A673 (cell line): ENCODE data around the gene ACP4. TPM values are rescaled to one million over a fixed set of nuclear protein-coding genes. Genes with fewer than 3 reads are reported as not detected.

Experiments
- BruUV-seq: library from RNA; stranded (reverse); fragments of 400-500 nt; replicated peaks from 2 replicates; lab custom pipeline; 2021; lab: Mats Ljungman, UMichigan
- CTCF ChIA-PET: fragments of 300-600 bp; sonication (Branson Sonifier 250); formaldehyde crosslinking; loops from one replicate; lab custom pipeline; 2022; ENCODE audit warnings: antibody characterized with exemption; lab: Charles Lee
- POLR2A ChIA-PET: fragments of 300-600 bp; sonication (Branson Sonifier 250); formaldehyde crosslinking; loops from one replicate; lab custom pipeline; 2022; ENCODE audit warnings: antibody characterized with exemption; ENCODE audit not compliant: low non-redundant PET; lab: Charles Lee
- DNase-seq: peaks from one replicate; pipeline ENCODE4 v3.0.0-alpha.2; 2015; ENCODE audit warnings: low spot score
- H3K27ac ChIP-seq: fragments of 200-600 bp; sonication (generic); 2 replicates; pipeline ENCODE4 v1.5.1; 2016; ENCODE audit warnings: mixed run types, low read depth, mild to moderate bottlenecking, mixed read lengths, antibody characterized with exemption, low read length; ENCODE audit not compliant: poor library complexity, severe bottlenecking
- H3K27me3 ChIP-seq: fragments of 200-600 bp; sonication (generic); replicated peaks from 2 replicates; pipeline ENCODE4 v1.6.1; 2017; ENCODE audit warnings: mixed run types, low read depth, mild to moderate bottlenecking, mixed read lengths, antibody characterized with exemption, low read length; ENCODE audit not compliant: insufficient read depth, poor library complexity
- H3K36me3 ChIP-seq: fragments of 200-600 bp; sonication (generic); 2 replicates; pipeline ENCODE4 v1.6.1; 2016; ENCODE audit warnings: mixed run types, mild to moderate bottlenecking, mixed read lengths, antibody characterized with exemption, low read length; ENCODE audit not compliant: insufficient read depth, poor library complexity, severe bottlenecking
- H3K4me1 ChIP-seq: fragments of 200-600 bp; sonication (generic); 2 replicates; pipeline ENCODE4 v1.6.1; 2017; ENCODE audit warnings: mixed run types, mild to moderate bottlenecking, mixed read lengths, antibody characterized with exemption, low read length; ENCODE audit not compliant: insufficient read depth, poor library complexity, severe bottlenecking
- H3K4me3 ChIP-seq: fragments of 200-600 bp; sonication (generic); 2 replicates; pipeline ENCODE4 v1.5.1; 2016; ENCODE audit warnings: low read depth, mixed run types, mild to moderate bottlenecking, mixed read lengths, low read length; ENCODE audit not compliant: poor library complexity, severe bottlenecking
- H3K9me3 ChIP-seq: fragments of 200-600 bp; sonication (generic); 2 replicates; pipeline ENCODE4 v1.6.1; 2016; ENCODE audit warnings: mixed run types, low read depth, mild to moderate bottlenecking, mixed read lengths, antibody characterized with exemption, low read length; ENCODE audit not compliant: poor library complexity, severe bottlenecking
- CTCF ChIP-seq: fragments of 300-800, 200-600 bp; sonication (generic); conservative IDR thresholded peaks from 2 replicates; pipeline ENCODE4 v1.5.1; 2017; ENCODE audit warnings: low read depth, mild to moderate bottlenecking, antibody characterized with exemption, low read length, moderate library complexity, mixed read lengths
- EZH2 ChIP-seq: fragments of 200-600 bp; sonication (generic); IDR thresholded peaks from 2 replicates; pipeline ENCODE4 v1.6.1; 2017; ENCODE audit warnings: borderline replicate concordance, low read depth, mild to moderate bottlenecking, mixed read lengths, antibody characterized with exemption, low read length; ENCODE audit not compliant: poor library complexity, severe bottlenecking
- intact Hi-C: fragments of 100-400 bp; cut with micrococcal nuclease; formaldehyde crosslinking; loops from one replicate; pipeline ENCODE4 v1.10.0; 2022; ENCODE audit not compliant: unreplicated experiment
- total RNA-seq: library from RNA; stranded (reverse); gene quantifications from 2 replicates; pipeline ENCODE4 v1.2.3, GENCODE V29; 2021

Gene ACP4
- total RNA-seq, 1 experiment from 2014 or later, result not detected

GRCh38 chr19:50842130-50842529 lies 51.9 kb downstream of the ACP4 start:
- POLR2A ChIA-PET, result no interaction called here
- no peak for DNase-seq
- Histone ChIP-seq H3K27me3 (peaks cover 52% of the 10 kb centered on the region), H3K27ac (no peak overlapping the region), H3K36me3 (no peaks in the 10 kb centered on the region), H3K9me3 (no peaks in the 10 kb centered on the region), H3K4me3 (no peak overlapping the region), H3K4me1 (no peaks in the 10 kb centered on the region)
- TF ChIP-seq EZH2 (no peak), CTCF (no peak)
- intact Hi-C loops, result no loop called here
- CTCF ChIA-PET, result no interaction called here
- BruUV-seq, result no TSS peak

GRCh38 chr19:50843205-50843604 lies 53.0 kb downstream of the ACP4 start:
- Histone ChIP-seq H3K27ac (no peak overlapping the region), H3K36me3 (no peaks in the 10 kb centered on the region), H3K4me1 (no peaks in the 10 kb centered on the region), H3K4me3 (no peak overlapping the region), H3K27me3 (peaks cover 52% of the 10 kb centered on the region), H3K9me3 (no peaks in the 10 kb centered on the region)
- TF ChIP-seq EZH2, result no peak
- no peak for TF ChIP-seq CTCF
- POLR2A ChIA-PET, result no interaction called here
- intact Hi-C loops, result no loop called here
- CTCF ChIA-PET, result no interaction called here
- no TSS peak for BruUV-seq
- DNase-seq, result no peak

GRCh38 chr19:50843701-50844221 lies 53.5 kb downstream of the ACP4 start:
- ChIA-PET CTCF (no interaction called here), POLR2A (interaction anchor here (0.6 kb wide), 1 partner anchor 57 kb away, joined by 4 read pairs; no protein-coding TSS in a partner anchor)
- intact Hi-C loops, result no loop called here
- DNase-seq, result no peak
- Histone ChIP-seq H3K4me1 (no peaks in the 10 kb centered on the region), H3K27ac (no peak overlapping the region), H3K36me3 (no peaks in the 10 kb centered on the region), H3K9me3 (no peaks in the 10 kb centered on the region), H3K27me3 (peaks cover 52% of the 10 kb centered on the region), H3K4me3 (no peak overlapping the region)
- BruUV-seq, result no TSS peak
- no peak for TF ChIP-seq CTCF
- no peak for TF ChIP-seq EZH2
